CD14-positive monocyte (primary cell): Measurements from ENCODE around the gene NEK7. TPM values are rescaled to one million over a fixed set of nuclear protein-coding genes. Genes with fewer than 3 reads are reported as not detected.

Experiments
- DNase-seq, 3 donors: peaks; one replicate each; pipeline ENCODE4 v3.0.0-alpha.2; 2011 to 2022
- H2AFZ ChIP-seq: 2 replicates; pipeline ENCODE4 v1.6.0; 2012; ENCODE audit warnings: mild to moderate bottlenecking, low read depth, low read length, inconsistent platforms; ENCODE audit not compliant: insufficient read depth, poor library complexity, severe bottlenecking
- H3K27ac ChIP-seq, 2 donors: 1 replicate in 1 of 2; 2 replicates in 1 of 2; pipeline ENCODE4 v1.5.1; 2012 to 2013; ENCODE audit warnings: low read length in 2 of 2, control low read depth in 1 of 2, inconsistent platforms in 1 of 2, low read depth in 1 of 2, mild to moderate bottlenecking in 1 of 2
- H3K27me3 ChIP-seq, 2 donors: one replicate each; pipeline versions ENCODE4 v1.6.0 to v1.6.1; 2011 to 2013; ENCODE audit warnings: low read length in 2 of 2; ENCODE audit not compliant: control insufficient read depth in 2 of 2, insufficient read depth in 2 of 2
- H3K36me3 ChIP-seq, 2 donors: replicated peaks in 1 of 2; 1 replicate in 1 of 2; 2 replicates in 1 of 2; pipeline versions ENCODE4 v1.5.1 to v1.6.1; 2012 to 2013; ENCODE audit warnings: low read length in 2 of 2, control low read depth in 1 of 2, inconsistent platforms in 1 of 2, mild to moderate bottlenecking in 1 of 2; ENCODE audit not compliant: insufficient read depth in 2 of 2, control insufficient read depth in 1 of 2
- H3K4me1 ChIP-seq, 2 donors: 1 replicate in 1 of 2; 2 replicates in 1 of 2; pipeline versions ENCODE4 v1.5.1 to v1.6.1; 2012 to 2013; ENCODE audit warnings: low read length in 2 of 2, control low read depth in 1 of 2, inconsistent platforms in 1 of 2, mild to moderate bottlenecking in 1 of 2, moderate library complexity in 1 of 2; ENCODE audit not compliant: insufficient read depth in 2 of 2, control insufficient read depth in 1 of 2
- H3K4me2 ChIP-seq: replicated peaks from 2 replicates; pipeline ENCODE3; 2012; ENCODE audit warnings: low read length, moderate library complexity, mild to moderate bottlenecking; ENCODE audit not compliant: poor library complexity, severe bottlenecking; ENCODE audit errors: extremely low read depth
- H3K4me3 ChIP-seq, 3 experiments: fragments of 200-600 bp in 1 of 3; sonication (generic) in 1 of 3; replicated peaks in 1 of 3; 1 replicate in 2 of 3; 2 replicates in 1 of 3; pipeline ENCODE4 v1.5.1; 2011 to 2013; ENCODE audit warnings: low read length in 3 of 3, mild to moderate bottlenecking in 3 of 3, control low read depth in 2 of 3, low read depth in 2 of 3, inconsistent platforms in 1 of 3, moderate library complexity in 1 of 3
- H3K79me2 ChIP-seq: 2 replicates; pipeline ENCODE4 v1.6.0; 2012; ENCODE audit warnings: mild to moderate bottlenecking, control low read depth, inconsistent platforms, low read length, moderate library complexity; ENCODE audit not compliant: insufficient read depth
- H3K9ac ChIP-seq: 2 replicates; pipeline ENCODE4 v1.6.0; 2017; ENCODE audit warnings: low read length, mild to moderate bottlenecking; ENCODE audit not compliant: insufficient read depth, poor library complexity, severe bottlenecking
- H3K9me3 ChIP-seq, 2 donors: replicated peaks in 1 of 2; 1 replicate in 1 of 2; 2 replicates in 1 of 2; pipeline versions ENCODE4 v1.5.1 to v1.6.1; 2012 to 2013; ENCODE audit warnings: low read length in 2 of 2, control low read depth in 1 of 2; ENCODE audit not compliant: control insufficient read depth in 1 of 2, insufficient read depth in 1 of 2
- H4K20me1 ChIP-seq: 2 replicates; pipeline ENCODE4 v1.6.0; 2012; ENCODE audit warnings: mild to moderate bottlenecking, low read length, control low read depth, moderate library complexity; ENCODE audit not compliant: insufficient read depth
- H3K27ac Mint-ChIP-seq, 7 donors: one replicate each; pipeline ENCODE4 v1.8.0; 2020; ENCODE audit warnings: mild to moderate bottlenecking in 7 of 7, mixed read lengths in 7 of 7, moderate library complexity in 6 of 7, inconsistent platforms in 2 of 7
- H3K27me3 Mint-ChIP-seq, 3 donors: one replicate each; pipeline ENCODE4 v1.8.0; 2021 to 2022; ENCODE audit warnings: low read depth in 3 of 3, mild to moderate bottlenecking in 3 of 3, mixed read lengths in 3 of 3, moderate library complexity in 3 of 3, inconsistent platforms in 1 of 3
- H3K36me3 Mint-ChIP-seq, 2 donors: one replicate each; pipeline ENCODE4 v1.8.0; 2020; ENCODE audit warnings: mixed read lengths in 2 of 2, inconsistent platforms in 1 of 2, mild to moderate bottlenecking in 1 of 2
- H3K4me1 Mint-ChIP-seq: one replicate; pipeline ENCODE4 v1.8.0; 2020; ENCODE audit warnings: mild to moderate bottlenecking, mixed read lengths
- H3K4me3 Mint-ChIP-seq, 2 donors: one replicate each; pipeline ENCODE4 v1.8.0; 2020; ENCODE audit warnings: mild to moderate bottlenecking in 2 of 2, mixed read lengths in 2 of 2, moderate library complexity in 1 of 2
- H3K9me3 Mint-ChIP-seq, 7 donors: one replicate each; pipeline ENCODE4 v1.8.0; 2020 to 2022; ENCODE audit warnings: mixed read lengths in 7 of 7, mild to moderate bottlenecking in 6 of 7, moderate library complexity in 6 of 7, inconsistent platforms in 2 of 7
- WGBS: methylation state at CpG from one replicate; pipeline ENCODE4 v1.1.5; 2013; ENCODE audit warnings: missing lambda C conversion rate; ENCODE audit not compliant: insufficient coverage; 5-methylcytosine and 5-hydroxymethylcytosine counted together
- intact Hi-C, 2 donors: fragments of 100-400 bp; cut with micrococcal nuclease; formaldehyde crosslinking; loops; one replicate each; pipeline versions ENCODE4 v1.15.0 to v1.15.1; 2023
- polyA plus RNA-seq, 3 donors: library from polyadenylated mRNA; depleted of rRNA in 1 of 3; unstranded in 2 of 3; stranded (reverse) in 1 of 3; fragments of 300-500 nt in 2 of 3; fragments of >200 nt in 1 of 3; fragmentation: Illumina TruSeq in 2 of 3; gene quantifications; 1 replicate in 2 of 3; 2 replicates in 1 of 3; pipeline ENCODE4 v1.2.3, GENCODE V29; 2012 to 2021
- TF ChIP-seq, protein P1 (sequence below): fragments of 200-600 bp; IDR thresholded peaks from one replicate; pipeline ENCODE4 v1.8.0; 2022; ENCODE audit warnings: antibody characterized with exemption, mild to moderate bottlenecking

NEK7 gene
- polyA plus RNA-seq, 3 donors: 16.0 to 50.1 (median 46.5) TPM

GRCh38 chr1:198185146-198185545 lies 28.3 kb downstream of the NEK7 start:
- Histone ChIP-seq H3K36me3 (no peaks in the 10 kb centered on the region), H2AFZ (no peak overlapping the region), H3K79me2 (peaks cover 99% of the 10 kb centered on the region), H3K9me3 (no peaks in the 10 kb centered on the region), H3K9ac (no peak overlapping the region), H3K4me2 (no peak overlapping the region), H3K27me3 (no peaks in the 10 kb centered on the region), H3K27ac (no peak overlapping the region), H4K20me1 (peaks cover 100% of the 10 kb centered on the region), H3K4me3 (no peak overlapping the region), H3K4me1 (no peaks in the 10 kb centered on the region)
- Mint-ChIP-seq H3K27me3 (no peaks in the 10 kb centered on the region), H3K27ac (no peak overlapping the region), H3K4me1 (peaks cover 22% of the 10 kb centered on the region), H3K36me3 (no peaks in the 10 kb centered on the region), H3K9me3 (no peaks in the 10 kb centered on the region), H3K4me3 (no peak overlapping the region)
- TF ChIP-seq, protein P1, sequence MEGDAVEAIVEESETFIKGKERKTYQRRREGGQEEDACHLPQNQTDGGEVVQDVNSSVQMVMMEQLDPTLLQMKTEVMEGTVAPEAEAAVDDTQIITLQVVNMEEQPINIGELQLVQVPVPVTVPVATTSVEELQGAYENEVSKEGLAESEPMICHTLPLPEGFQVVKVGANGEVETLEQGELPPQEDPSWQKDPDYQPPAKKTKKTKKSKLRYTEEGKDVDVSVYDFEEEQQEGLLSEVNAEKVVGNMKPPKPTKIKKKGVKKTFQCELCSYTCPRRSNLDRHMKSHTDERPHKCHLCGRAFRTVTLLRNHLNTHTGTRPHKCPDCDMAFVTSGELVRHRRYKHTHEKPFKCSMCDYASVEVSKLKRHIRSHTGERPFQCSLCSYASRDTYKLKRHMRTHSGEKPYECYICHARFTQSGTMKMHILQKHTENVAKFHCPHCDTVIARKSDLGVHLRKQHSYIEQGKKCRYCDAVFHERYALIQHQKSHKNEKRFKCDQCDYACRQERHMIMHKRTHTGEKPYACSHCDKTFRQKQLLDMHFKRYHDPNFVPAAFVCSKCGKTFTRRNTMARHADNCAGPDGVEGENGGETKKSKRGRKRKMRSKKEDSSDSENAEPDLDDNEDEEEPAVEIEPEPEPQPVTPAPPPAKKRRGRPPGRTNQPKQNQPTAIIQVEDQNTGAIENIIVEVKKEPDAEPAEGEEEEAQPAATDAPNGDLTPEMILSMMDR: no peak
- intact Hi-C loops: no loop called here
- WGBS: no CpG with 5 or more reads among the region's 3 CpGs
- DNase-seq: no peak

GRCh38 chr1:198185759-198186158 lies 29.0 kb downstream of the NEK7 start:
- H3K36me3 ChIP-seq: no peaks in the 10 kb centered on the region
- no CpG with 5 or more reads among the region's 2 CpGs for WGBS
- H3K4me3 ChIP-seq: no peak overlapping the region
- peak overlapping the region in 1 of 2 donors; percentile 18 for H3K27ac ChIP-seq
- H3K4me2 ChIP-seq: no peak overlapping the region
- H3K27me3 ChIP-seq: no peaks in the 10 kb centered on the region
- TF ChIP-seq, protein P1: no peak
- peaks cover 98% of the 10 kb centered on the region for H3K79me2 ChIP-seq
- H4K20me1 ChIP-seq: peaks cover 100% of the 10 kb centered on the region
- H2AFZ ChIP-seq: no peak overlapping the region
- no peak overlapping the region for H3K9ac ChIP-seq
- no peaks in the 10 kb centered on the region for H3K4me1 ChIP-seq
- Mint-ChIP-seq H3K27ac (peak overlapping the region in 1 of 7 donors; percentile 74), H3K4me1 (peaks cover 19% of the 10 kb centered on the region), H3K36me3 (no peaks in the 10 kb centered on the region), H3K27me3 (no peaks in the 10 kb centered on the region), H3K4me3 (no peak overlapping the region), H3K9me3 (no peaks in the 10 kb centered on the region)
- intact Hi-C loops: no loop called here
- no peak for DNase-seq
- H3K9me3 ChIP-seq: no peaks in the 10 kb centered on the region
